CD4-positive, alpha-beta T cell treated with Interleukin-6 for 4 hours (primary cell): ENCODE data around the gene SPECC1.
"Not testable (repeated sequence)": the region's sequence is repeated elsewhere in the genome, so short reads cannot be mapped to it uniquely, and the experiment has no call there.

Experiments used
- DNase-seq: peaks from one replicate; pipeline ENCODE4 v3.0.0-alpha.2; 2020; ENCODE audit warnings: mixed read lengths

SPECC1 gene

GRCh38 chr17:20282526-20283308, 273.6 kb downstream of the SPECC1 start:
- DNase-seq, result no peak

GRCh38 chr17:20284022-20284421, 274.9 kb downstream of the SPECC1 start:
- no peak for DNase-seq

DNA sequence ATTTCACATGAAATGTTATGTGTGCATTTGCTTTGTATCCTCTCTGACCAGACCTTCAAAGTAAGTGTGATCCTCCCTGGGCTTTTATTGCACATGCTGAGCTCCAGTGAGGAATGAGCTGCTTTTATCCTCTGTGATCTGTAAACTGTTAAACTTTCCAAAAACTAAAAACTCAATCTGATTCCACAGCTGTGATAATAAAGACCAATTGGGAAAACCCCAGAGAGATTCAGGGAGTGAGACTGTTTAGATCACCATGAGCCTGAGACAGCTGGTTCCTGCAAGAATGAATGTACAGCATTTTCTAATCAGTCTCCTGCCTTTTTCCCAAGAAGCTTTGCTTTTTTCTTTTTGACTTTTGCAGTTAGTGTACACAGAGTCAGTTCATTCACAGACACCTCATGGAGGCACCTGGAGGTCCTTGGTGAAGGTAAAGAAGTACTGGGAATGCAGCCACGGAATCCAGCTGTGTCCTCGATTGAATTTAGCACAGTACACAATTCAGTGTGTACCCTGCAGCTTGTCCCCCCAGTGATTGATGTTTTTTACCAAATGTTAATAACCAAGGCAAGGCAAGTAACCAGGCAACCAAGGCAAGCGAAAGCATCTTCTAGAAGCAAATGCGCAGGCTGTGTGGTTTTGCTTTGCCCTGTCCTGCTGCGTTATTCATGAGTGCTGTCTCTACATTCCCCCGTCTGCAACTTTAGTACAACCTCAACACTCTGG, 275.6 kb downstream of the SPECC1 start:
- no peak for DNase-seq

GRCh38 chr17:20289984-20290383, 280.8 kb downstream of the SPECC1 start:
- DNase-seq, result no peak

- DNase-seq, result no peak
These were observed 282.7 kb downstream of the SPECC1 start for GRCh38 chr17:20291853-20292252.

GRCh38 chr17:20293501-20293900, 284.3 kb downstream of the SPECC1 start:
- DNase-seq, result no peak

GRCh38 chr17:20294120-20294519, 285.0 kb downstream of the SPECC1 start:
- DNase-seq, result no peak

- DNase-seq, result no peak
These were observed 289.9 kb downstream of the SPECC1 start for GRCh38 chr17:20299013-20299412.

DNA sequence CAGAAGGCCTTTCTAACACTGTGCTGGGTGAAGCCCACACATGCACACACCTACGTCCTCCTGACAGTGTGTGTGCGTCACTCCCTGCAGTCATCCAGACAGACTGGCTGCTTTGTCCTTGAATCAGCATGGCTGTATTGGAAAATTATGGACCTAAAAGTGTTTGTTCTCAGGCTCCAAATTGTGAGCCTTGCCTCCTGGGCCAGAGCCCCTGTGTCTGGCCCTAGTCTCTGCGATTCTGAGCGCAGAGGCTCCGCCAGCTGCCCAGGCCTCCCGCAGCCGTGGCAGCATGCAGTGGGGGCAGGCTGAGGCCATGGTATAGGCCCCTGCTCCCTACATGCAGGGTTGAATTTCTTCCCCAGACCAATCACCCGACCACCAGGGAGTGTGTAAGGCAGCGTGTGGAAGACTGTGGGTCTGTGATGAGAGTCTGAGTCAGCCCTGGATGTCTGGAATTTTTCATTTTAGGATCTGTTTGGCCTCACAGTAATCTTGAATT, 291.3 kb downstream of the SPECC1 start:
- DNase-seq, result no peak

DNA sequence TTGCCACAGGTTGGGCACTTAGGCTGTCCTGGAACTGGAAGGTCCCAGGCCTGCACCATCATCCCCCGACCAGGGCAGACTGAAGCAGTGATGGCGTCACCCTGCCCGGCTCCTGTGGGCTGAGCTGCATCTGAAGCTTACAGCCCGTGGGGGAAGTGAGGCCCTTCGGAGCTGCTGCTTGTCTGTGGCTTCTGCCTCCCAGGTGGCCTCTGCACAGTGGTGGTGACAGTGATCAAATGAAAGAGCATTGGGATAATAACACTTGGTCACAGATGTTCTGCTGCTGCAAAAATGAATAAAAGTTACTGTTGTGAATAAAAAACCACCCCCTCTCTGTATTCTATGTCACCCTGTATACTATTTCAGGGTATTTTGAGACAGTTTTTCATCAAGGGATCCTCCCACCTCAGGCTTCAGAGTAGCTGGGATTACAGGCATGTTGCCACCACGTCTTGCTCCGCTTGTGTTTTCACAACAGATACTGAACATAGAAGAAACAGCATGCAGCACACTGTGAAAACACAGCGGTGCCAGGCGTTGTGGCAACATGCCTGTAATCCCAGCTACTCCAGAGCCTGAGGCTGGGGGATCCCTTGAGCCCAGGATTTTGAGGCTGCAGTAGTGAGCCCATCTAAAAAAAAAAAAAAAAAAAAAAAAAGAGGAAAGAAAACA, 293.2 kb downstream of the SPECC1 start:
- DNase-seq, result no peak

GRCh38 chr17:20304961-20305360, 295.8 kb downstream of the SPECC1 start:
- no peak for DNase-seq

GRCh38 chr17:20306924-20307323, 297.8 kb downstream of the SPECC1 start:
- DNase-seq, result no peak

DNA sequence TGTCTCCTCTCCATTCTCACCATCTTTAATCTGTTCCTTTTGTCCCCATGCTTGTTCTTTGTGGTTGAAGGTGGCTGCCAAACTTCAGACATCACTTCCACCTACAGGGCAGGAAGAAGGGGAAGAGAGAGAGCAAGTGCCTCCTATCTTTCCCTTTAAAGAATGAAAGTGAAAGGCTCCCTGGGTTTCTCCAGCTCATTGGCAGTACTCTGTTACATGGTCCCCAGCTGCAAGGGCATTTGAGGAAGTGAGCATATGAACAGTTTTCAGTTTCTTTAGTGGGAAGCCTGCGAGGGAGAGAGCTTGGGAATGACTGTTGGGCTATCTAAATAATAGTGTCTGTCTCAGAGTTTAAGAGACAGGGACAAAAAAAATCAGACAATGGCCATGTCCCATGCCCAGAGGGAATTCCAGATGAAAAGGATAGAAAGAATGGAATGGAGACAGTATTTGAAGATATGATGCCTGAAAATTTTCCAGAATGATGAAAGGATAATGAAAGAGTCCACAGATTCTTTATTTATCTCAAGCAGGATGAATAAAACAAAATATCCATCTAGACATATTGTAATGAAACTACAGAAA, 298.3 kb downstream of the SPECC1 start:
- DNase-seq, result no peak

DNA sequence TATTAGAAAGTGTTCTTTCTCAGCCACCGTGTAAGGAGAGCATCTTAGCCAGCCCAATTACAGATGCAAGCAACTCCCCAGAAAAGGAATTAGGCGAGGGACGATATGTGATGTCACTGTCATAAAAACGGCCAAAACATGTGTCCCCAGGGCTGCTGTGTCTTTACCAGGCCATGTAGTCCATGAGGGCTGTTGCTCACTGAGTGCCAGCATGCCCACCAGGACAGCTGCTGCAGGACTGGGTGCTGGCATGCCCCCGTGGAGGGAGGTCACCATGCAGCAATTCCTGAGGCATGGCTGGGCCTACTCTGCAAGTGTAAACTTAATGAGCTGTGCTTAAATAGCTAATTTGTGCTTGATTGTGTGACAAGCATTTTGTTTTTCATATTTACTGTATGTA, 301.3 kb downstream of the SPECC1 start:
- no peak for DNase-seq

- no peak for DNase-seq
These were observed 304.1 kb downstream of the SPECC1 start for GRCh38 chr17:20313306-20313705.

DNA sequence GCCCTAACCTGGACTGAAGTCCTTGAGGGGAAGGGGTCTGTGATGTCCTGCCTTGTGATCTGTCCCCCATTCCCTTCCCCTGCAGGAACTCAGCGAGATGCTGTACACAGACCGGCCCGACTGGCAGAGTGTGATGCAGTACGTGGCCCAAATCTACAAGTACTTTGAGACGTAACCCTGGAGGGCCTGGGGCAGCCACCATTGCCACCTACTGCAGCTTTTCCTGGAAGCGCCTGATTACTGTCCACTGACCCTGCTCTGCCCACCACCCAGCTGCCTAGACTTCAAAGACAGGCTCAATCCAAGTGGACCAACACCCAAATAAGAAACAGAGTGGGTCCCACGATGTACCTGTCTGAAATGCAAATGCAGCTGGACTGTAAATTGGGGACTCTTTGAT, 304.7 kb downstream of the SPECC1 start:
- no peak for DNase-seq

GRCh38 chr17:20314834-20315233, 305.7 kb downstream of the SPECC1 start:
- no peak for DNase-seq

DNA sequence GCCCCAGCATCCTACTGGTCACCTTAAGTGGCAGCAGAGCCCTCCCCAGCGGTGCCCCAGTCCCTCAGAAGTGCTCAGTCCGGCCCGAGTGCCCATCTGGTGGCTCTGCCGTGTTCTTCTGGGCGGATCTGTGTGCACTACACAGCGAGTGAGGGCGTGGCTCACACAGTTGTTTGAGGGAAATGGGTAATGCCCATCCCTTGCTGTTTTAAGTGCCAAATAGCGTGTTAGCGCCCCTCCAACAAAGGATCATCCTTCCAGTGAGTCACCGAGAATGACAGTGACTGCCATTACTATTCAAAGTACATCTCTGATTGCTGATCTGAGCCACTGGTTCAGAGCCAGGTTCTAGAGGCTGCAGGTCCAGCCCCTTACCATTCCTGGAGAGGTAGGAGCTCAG, 306.2 kb downstream of the SPECC1 start:
- DNase-seq, result no peak

DNA sequence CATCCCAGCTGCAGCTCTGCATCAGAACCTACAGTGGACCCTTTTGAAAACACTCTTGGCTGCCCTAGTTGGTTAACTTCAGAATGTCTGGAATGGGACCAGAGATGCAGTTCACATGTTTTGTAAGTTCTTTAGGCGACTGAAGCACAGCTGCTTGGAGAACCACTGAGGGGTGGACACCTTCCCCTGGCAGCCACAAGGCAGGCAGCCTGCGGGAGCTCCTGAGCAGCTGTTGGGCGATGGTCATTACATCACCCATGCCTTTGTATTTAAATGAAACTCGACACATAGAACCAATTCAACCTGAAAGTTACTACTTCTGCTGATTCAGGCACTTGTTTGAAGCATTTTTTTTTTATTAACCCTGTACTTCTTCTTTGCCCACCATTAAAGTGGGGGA, 306.7 kb downstream of the SPECC1 start:
- no peak for DNase-seq

- peak; percentile 83 for DNase-seq
These were observed 311.5 kb downstream of the SPECC1 start for GRCh38 chr17:20320535-20321229.

GRCh38 chr17:20321357-20321756, 312.2 kb downstream of the SPECC1 start:
- DNase-seq, result not testable (repeated sequence)

- DNase-seq, result not testable (repeated sequence)
These were observed 318.6 kb downstream of the SPECC1 start for GRCh38 chr17:20327739-20328138.

DNA sequence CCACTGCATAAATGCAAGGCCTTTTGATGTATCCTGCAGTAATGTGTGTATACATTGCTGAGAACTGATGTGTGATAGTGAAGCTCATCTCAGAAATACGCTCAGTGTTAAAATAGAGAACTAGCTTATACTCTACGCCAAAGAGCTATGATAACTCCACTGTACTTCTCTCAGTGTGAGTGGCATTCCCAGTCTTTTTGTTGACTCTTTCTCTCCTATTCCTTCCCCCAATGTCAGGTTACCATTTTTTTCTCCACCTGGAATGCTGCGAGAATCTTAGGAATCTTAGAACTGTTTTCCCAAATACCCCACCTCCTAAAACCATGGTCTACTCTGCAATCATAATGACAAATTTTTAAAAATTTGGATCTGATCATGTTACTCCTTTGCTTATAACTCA, 342.2 kb downstream of the SPECC1 start:
- not testable (repeated sequence) for DNase-seq
